GM10248 (cell line): Measurements from ENCODE around the gene PCP4.
"Not testable (repeated sequence)": the region's sequence is repeated elsewhere in the genome, so short reads cannot be mapped to it uniquely, and the experiment has no call there.

Source experiments
- CTCF ChIA-PET: fragments of 300-600 bp; sonication (Branson Sonifier 250); formaldehyde crosslinking; extraction: SDS; loops from one replicate; lab custom pipeline; 2021; ENCODE audit warnings: antibody characterized with exemption; lab: Yijun Ruan, JAX
- POLR2A ChIA-PET: fragments of 350-650 bp; sonication (Branson Sonifier 250); formaldehyde crosslinking; extraction: SDS; loops from one replicate; lab custom pipeline; 2020; ENCODE audit warnings: antibody characterized with exemption; lab: Yijun Ruan, JAX
- DNase-seq: peaks from one replicate; pipeline ENCODE4 v3.0.0; 2012; ENCODE audit errors: extremely low spot score
- CTCF ChIP-seq: IDR thresholded peaks from 2 replicates; pipeline ENCODE4 v1.5.1; 2012; ENCODE audit warnings: mild to moderate bottlenecking, low read depth; ENCODE audit errors: extremely low read depth, missing control alignments, control extremely low read depth

PCP4 gene

GRCh38 chr21:39888848-39889247 is 21.6 kb downstream of the PCP4 start:
- no peak for TF ChIP-seq CTCF
- CTCF ChIA-PET, result no interaction called here
- POLR2A ChIA-PET, result no interaction called here
- no peak for DNase-seq

GRCh38 chr21:39891111-39891510 is 23.9 kb downstream of the PCP4 start:
- no peak for DNase-seq
- ChIA-PET CTCF (no interaction called here), POLR2A (no interaction called here)
- TF ChIP-seq CTCF, result no peak

DNA sequence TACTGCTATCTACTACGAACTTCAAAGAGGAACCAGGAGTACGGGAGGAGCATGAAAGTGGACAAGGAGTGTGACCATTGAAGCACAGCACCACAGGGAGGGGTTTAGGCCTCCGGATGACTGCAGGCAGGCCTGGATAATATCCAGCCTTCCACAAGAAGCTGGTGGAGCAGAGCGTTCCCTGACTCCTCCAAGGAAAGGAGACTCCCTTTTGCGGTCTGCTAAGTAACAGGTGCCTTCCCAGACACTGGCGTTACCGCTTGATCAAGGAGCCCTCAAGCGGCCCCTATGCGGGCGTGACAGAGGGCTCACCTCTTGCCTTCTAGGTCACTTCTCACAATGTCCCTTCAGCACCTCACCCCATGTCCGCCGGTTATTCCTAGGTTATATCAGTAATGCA is 24.6 kb downstream of the PCP4 start:
- DNase-seq, CTCF ChIA-PET, POLR2A ChIA-PET: not testable (repeated sequence)

- TF ChIP-seq CTCF, result no peak
- no peak for DNase-seq
- ChIA-PET POLR2A (no interaction called here), CTCF (interaction anchor here (0.5 kb wide), 1 partner anchor 184 kb away, joined by 3 read pairs; no protein-coding TSS in a partner anchor)
Observed at GRCh38 chr21:39900491-39900890, 33.3 kb downstream of the PCP4 start.

DNA sequence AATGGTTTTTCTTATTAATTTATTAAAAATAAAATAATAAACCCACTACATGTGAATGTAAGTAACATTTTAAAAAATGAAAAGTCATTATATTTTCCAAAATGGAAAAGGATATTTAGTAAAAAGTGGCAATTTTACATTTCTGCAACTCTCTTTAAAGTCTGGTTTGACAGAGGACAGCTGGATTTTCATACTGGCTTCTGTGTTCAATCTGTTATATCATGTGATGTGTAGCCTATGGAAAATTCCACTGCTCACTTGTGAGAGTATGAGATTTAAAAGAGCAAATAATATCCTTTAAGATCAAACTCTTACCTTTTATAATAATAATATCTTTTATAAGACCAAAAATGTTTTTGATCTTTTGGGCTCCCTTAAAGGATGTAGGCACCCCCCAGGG is 33.7 kb downstream of the PCP4 start:
- no peak for DNase-seq
- POLR2A ChIA-PET, result no interaction called here
- CTCF ChIA-PET, result interaction anchor here (0.5 kb wide), 1 partner anchor 184 kb away, joined by 3 read pairs; no protein-coding TSS in a partner anchor
- TF ChIP-seq CTCF, result no peak

DNA sequence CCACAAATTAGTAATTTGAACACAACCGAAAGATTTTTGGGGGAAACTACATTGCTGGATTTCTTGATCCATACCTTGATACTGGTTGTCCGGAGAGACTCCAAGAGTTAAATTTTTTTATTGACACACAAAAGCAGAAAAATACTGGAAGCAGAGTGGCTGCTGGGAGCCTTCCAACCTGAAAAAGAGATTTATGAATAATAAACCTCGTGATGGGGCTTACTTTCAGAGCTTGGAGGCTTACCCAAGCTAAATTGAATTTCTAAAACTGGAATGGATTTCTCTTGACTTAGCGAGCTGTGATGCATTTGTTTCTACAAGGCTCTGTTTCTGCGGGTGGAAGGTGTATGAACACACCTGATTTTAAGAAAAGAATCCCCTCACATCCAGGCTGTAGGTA is 35.7 kb downstream of the PCP4 start:
- CTCF ChIA-PET, result no interaction called here
- no peak for TF ChIP-seq CTCF
- DNase-seq, result no peak
- POLR2A ChIA-PET, result no interaction called here

DNA sequence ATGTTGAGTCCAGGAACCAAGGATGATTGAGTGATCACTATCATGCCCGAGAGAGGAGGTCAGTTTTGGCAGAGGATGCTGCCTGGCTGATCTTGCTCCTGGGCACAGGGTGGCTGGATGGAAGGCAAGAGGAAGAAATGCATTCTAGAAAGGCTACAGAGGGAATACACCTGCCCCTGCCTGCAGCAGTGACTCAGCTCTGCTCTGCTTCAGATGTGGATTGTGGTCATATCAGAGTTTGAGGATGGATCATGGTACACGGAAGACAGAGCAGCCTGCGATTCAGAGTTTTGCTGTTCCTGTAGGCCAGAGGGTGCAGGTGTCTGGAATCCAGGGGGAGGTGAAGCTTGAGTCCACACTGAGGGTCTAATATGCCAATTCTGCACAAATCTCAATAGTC is 37.2 kb downstream of the PCP4 start:
- no peak for TF ChIP-seq CTCF
- DNase-seq, result no peak
- ChIA-PET CTCF (no interaction called here), POLR2A (no interaction called here)
